SK-N-MC (cell line): Measurements from ENCODE around the gene GPR162.

Experiments used
- DNase-seq: peaks from one replicate; pipeline ENCODE4 v3.0.0-alpha.2; 2011; ENCODE audit warnings: low read depth, low spot score
- H3K27ac ChIP-seq: fragments of 200-600 bp; sonication (generic); 2 replicates; pipeline ENCODE4 v1.5.1; 2016; ENCODE audit warnings: mixed run types
- H3K36me3 ChIP-seq: fragments of 200-600 bp; sonication (generic); 2 replicates; pipeline ENCODE4 v1.6.1; 2017; ENCODE audit warnings: antibody characterized with exemption, low read length, mixed read lengths; ENCODE audit not compliant: insufficient read depth
- H3K4me3 ChIP-seq: fragments of 200-600 bp; sonication (generic); 2 replicates; pipeline ENCODE4 v1.5.1; 2016
- H3K9ac ChIP-seq: fragments of 200-600 bp; sonication (generic); 2 replicates; pipeline ENCODE4 v1.8.0; 2017; ENCODE audit warnings: mixed run types, mixed read lengths; ENCODE audit not compliant: insufficient read length
- H3K9me3 ChIP-seq: fragments of 200-600 bp; sonication (generic); 2 replicates; pipeline ENCODE4 v1.6.1; 2017; ENCODE audit warnings: low read depth, mild to moderate bottlenecking, antibody characterized with exemption, low read length, moderate library complexity, mixed read lengths
- EZH2 ChIP-seq: fragments of 200-600 bp; sonication (generic); IDR thresholded peaks from one replicate; pipeline ENCODE4 v1.6.1; 2017; ENCODE audit warnings: antibody characterized with exemption
- FOXP2 ChIP-seq: optimal IDR thresholded peaks from 2 replicates; pipeline ENCODE3; 2011; ENCODE audit warnings: mild to moderate bottlenecking, moderate library complexity; ENCODE audit not compliant: insufficient read depth; ENCODE audit errors: extremely low read length, control extremely low read depth
- POLR2AphosphoS5 ChIP-seq: IDR thresholded peaks from 2 replicates; pipeline ENCODE4 v1.6.1; 2012; ENCODE audit warnings: mild to moderate bottlenecking, low read depth, low read length, borderline replicate concordance

Gene GPR162

GRCh38 chr12:6836851-6837250 lies 15.2 kb downstream of the GPR162 start:
- Histone ChIP-seq H3K4me3 (no peak overlapping the region), H3K9ac (no peak overlapping the region), H3K27ac (no peak overlapping the region), H3K9me3 (no peaks in the 10 kb centered on the region), H3K36me3 (peaks cover 2% of the 10 kb centered on the region; the same call in 1 of the 2 replicates)
- TF ChIP-seq POLR2AphosphoS5 (no peak), EZH2 (no peak), FOXP2 (no peak)
- no peak for DNase-seq

- H3K36me3 ChIP-seq: no peaks in the 10 kb centered on the region; the same call in 1 of the 2 replicates
- no peaks in the 10 kb centered on the region for H3K9me3 ChIP-seq
- DNase-seq: no peak
- H3K4me3 ChIP-seq: no peak overlapping the region
- TF ChIP-seq EZH2: no peak
- no peak for TF ChIP-seq POLR2AphosphoS5
- TF ChIP-seq FOXP2: no peak
- no peak overlapping the region for H3K9ac ChIP-seq
- no peak overlapping the region for H3K27ac ChIP-seq
Observed at GRCh38 chr12:6837370-6838060, 15.9 kb downstream of the GPR162 start.

GRCh38 chr12:6838854-6839253 lies 17.2 kb downstream of the GPR162 start:
- no peak for DNase-seq
- Histone ChIP-seq H3K27ac (no peak overlapping the region), H3K4me3 (no peak overlapping the region), H3K9ac (no peak overlapping the region), H3K9me3 (no peaks in the 10 kb centered on the region), H3K36me3 (no peaks in the 10 kb centered on the region; the same call in 1 of the 2 replicates)
- TF ChIP-seq EZH2 (no peak), POLR2AphosphoS5 (no peak), FOXP2 (no peak)

- H3K4me3 ChIP-seq: no peak overlapping the region
- no peaks in the 10 kb centered on the region; the same call in 1 of the 2 replicates for H3K36me3 ChIP-seq
- no peak for TF ChIP-seq FOXP2
- no peak for TF ChIP-seq POLR2AphosphoS5
- TF ChIP-seq EZH2: no peak
- H3K9me3 ChIP-seq: no peaks in the 10 kb centered on the region
- no peak overlapping the region for H3K27ac ChIP-seq
- no peak overlapping the region for H3K9ac ChIP-seq
- no peak for DNase-seq
Observed at GRCh38 chr12:6839482-6840201, 18.0 kb downstream of the GPR162 start.

GRCh38 chr12:6840330-6840729 lies 18.7 kb downstream of the GPR162 start:
- Histone ChIP-seq H3K9ac (no peak overlapping the region), H3K36me3 (no peaks in the 10 kb centered on the region; the same call in 1 of the 2 replicates), H3K27ac (no peak overlapping the region), H3K4me3 (no peak overlapping the region), H3K9me3 (no peaks in the 10 kb centered on the region)
- TF ChIP-seq EZH2: no peak
- TF ChIP-seq POLR2AphosphoS5: no peak
- TF ChIP-seq FOXP2: no peak
- no peak for DNase-seq

- H3K9ac ChIP-seq: no peak within 1 kb of the TSS
- no peaks in the 10 kb centered on the region for H3K9me3 ChIP-seq
- H3K4me3 ChIP-seq: no peak within 1 kb of the TSS
- TF ChIP-seq POLR2AphosphoS5: no peak
- H3K27ac ChIP-seq: no peak within 1 kb of the TSS
- no peak for DNase-seq
- no peaks in the 10 kb centered on the region; the same call in 1 of the 2 replicates for H3K36me3 ChIP-seq
Observed at GRCh38 chr12:6840761-6841515, 19.3 kb downstream of the GPR162 start, which contains the start of gene GNB3. TSS of gene GNB3 (plus strand) at chr12:6840925. CDS start at chr12:6841288, 363 bp downstream.

DNA sequence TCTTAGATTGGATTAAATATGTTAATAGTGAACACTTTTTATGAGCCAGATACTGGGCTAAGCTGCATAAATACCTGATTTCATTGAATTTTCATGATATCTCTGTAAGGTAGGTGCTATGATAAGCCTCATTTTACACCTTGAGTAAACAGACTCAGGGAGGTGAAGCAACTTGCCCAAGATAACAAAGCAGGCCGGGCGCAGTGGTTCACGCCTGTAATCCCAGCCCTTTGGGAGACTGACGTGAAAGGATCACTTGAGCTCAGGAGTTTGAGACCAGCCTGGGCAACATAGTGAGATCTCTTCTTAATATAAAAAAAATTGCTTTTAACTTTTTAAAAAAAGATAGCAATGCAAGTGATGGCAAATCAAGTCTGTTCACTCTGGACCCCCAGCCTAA lies 20.5 kb downstream of the GPR162 start:
- H3K36me3 ChIP-seq: peaks cover 7% of the 10 kb centered on the region; the same call in 1 of the 2 replicates
- no peak for DNase-seq
- H3K9ac ChIP-seq: no peak overlapping the region
- no peaks in the 10 kb centered on the region for H3K9me3 ChIP-seq
- no peak overlapping the region for H3K27ac ChIP-seq
- TF ChIP-seq EZH2 (no peak), FOXP2 (no peak), POLR2AphosphoS5 (no peak)
- no peak overlapping the region for H3K4me3 ChIP-seq
